Brain microvascular endothelial cell (primary cell): ENCODE measurements around the gene ADH5.
"Not testable (repeated sequence)": the region's sequence is repeated elsewhere in the genome, so short reads cannot be mapped to it uniquely, and the experiment has no call there.

Experiments used
- DNase-seq: peaks from one replicate; pipeline ENCODE4 v3.0.0-alpha.2; 2020
- H3K27ac ChIP-seq: fragments of 250-450 bp; sonication (Bioruptor Pico); 2 replicates; pipeline ENCODE4 v1.5.1; 2020; ENCODE audit warnings: mild to moderate bottlenecking, moderate library complexity
- H3K27me3 ChIP-seq: fragments of 250-450 bp; sonication (Bioruptor Pico); replicated peaks from 2 replicates; pipeline ENCODE4 v1.5.1; 2020; ENCODE audit warnings: mild to moderate bottlenecking
- H3K36me3 ChIP-seq: fragments of 250-450 bp; sonication (Bioruptor Pico); replicated peaks from 2 replicates; pipeline ENCODE4 v1.5.1; 2020; ENCODE audit warnings: mild to moderate bottlenecking
- H3K4me3 ChIP-seq: 2 replicates; pipeline ENCODE4 v1.5.1; 2011; ENCODE audit warnings: low read depth, mild to moderate bottlenecking, control low read depth, low read length, moderate library complexity
- in situ Hi-C: cut with HindIII; loops from 2 replicates; pipeline ENCODE4 v1.10.0; 2017; ENCODE audit warnings: low sequenced_read_pairs, low pct_ligation_motif_present
- TF ChIP-seq, protein P1 (sequence below): IDR thresholded peaks from 2 replicates; pipeline ENCODE4 v1.5.1; 2011; ENCODE audit warnings: low read depth, mild to moderate bottlenecking, moderate library complexity, low read length, control low read depth, inconsistent platforms; ENCODE audit errors: missing control alignments

ADH5 gene

DNA sequence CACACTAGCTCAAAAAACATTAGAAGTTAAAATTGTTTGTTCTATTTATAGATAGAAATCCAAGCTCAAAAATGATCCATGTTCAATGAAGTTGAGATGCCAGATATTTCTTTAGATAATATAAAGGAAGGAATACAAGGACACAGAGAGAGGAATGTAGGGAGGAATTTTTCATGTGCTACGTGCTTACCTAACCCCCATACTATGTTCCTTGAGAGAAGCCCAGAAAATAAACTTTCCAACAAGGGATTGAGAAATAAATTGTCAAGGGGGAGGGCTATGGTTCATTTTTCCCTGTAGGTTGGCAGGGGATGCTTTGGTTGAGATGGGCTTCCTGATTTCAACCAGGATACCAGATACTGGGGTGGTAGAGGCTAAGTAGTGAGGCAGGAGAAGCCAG is 15.6 kb upstream of the ADH5 start:
- Histone ChIP-seq H3K27me3 (no peaks in the 10 kb centered on the region), H3K27ac (no peak overlapping the region), H3K36me3 (no peaks in the 10 kb centered on the region), H3K4me3 (no peak overlapping the region)
- TF ChIP-seq, protein P1, sequence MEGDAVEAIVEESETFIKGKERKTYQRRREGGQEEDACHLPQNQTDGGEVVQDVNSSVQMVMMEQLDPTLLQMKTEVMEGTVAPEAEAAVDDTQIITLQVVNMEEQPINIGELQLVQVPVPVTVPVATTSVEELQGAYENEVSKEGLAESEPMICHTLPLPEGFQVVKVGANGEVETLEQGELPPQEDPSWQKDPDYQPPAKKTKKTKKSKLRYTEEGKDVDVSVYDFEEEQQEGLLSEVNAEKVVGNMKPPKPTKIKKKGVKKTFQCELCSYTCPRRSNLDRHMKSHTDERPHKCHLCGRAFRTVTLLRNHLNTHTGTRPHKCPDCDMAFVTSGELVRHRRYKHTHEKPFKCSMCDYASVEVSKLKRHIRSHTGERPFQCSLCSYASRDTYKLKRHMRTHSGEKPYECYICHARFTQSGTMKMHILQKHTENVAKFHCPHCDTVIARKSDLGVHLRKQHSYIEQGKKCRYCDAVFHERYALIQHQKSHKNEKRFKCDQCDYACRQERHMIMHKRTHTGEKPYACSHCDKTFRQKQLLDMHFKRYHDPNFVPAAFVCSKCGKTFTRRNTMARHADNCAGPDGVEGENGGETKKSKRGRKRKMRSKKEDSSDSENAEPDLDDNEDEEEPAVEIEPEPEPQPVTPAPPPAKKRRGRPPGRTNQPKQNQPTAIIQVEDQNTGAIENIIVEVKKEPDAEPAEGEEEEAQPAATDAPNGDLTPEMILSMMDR, result no peak
- in situ Hi-C loops, result no loop called here
- DNase-seq, result no peak

DNA sequence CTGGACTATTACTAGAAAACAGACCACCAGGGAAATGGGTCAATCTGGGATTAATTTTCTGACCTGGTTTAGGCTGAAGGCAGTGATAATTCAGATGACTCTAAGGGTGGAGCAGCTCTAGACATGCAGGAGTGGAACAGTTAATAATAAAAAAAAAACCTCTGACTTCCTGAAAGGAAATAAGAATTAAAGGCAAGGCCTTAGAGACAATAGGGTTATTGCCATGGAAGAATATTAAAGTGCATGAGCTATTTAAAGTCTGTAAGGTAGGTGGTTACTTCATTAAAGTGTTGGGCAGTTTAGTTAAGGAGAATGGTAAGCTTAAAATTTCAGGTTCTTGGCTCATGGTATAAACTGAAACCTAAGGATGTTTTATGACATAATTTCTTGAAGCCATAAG is 14.6 kb upstream of the ADH5 start:
- Histone ChIP-seq H3K36me3 (no peaks in the 10 kb centered on the region), H3K27me3 (no peaks in the 10 kb centered on the region), H3K27ac (no peak overlapping the region), H3K4me3 (no peak overlapping the region)
- DNase-seq, result no peak
- in situ Hi-C loops, result no loop called here
- TF ChIP-seq, protein P1, result no peak

DNA sequence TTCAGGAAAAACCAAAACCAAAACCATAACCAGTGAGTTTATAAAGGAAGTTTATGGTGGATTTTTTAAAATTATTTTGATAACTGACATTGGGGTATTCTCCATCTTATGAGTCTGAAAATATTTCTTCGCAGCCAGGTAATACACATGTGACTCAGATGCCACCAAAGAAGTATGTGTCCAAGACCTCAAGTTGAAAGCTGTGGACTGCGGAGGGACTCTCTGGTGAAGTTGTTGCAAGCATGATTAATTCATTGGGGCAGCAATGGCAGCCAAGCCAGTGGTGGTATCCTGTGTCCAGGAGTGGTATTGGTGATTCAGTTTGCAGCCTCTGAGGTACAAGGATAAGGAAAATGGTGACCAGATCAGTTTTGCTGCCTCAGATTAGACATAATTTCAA is 14.0 kb upstream of the ADH5 start:
- TF ChIP-seq, protein P1, result no peak
- Histone ChIP-seq H3K27ac (no peak overlapping the region), H3K27me3 (no peaks in the 10 kb centered on the region), H3K4me3 (no peak overlapping the region), H3K36me3 (no peaks in the 10 kb centered on the region)
- in situ Hi-C loops, result no loop called here
- DNase-seq, result no peak

DNA sequence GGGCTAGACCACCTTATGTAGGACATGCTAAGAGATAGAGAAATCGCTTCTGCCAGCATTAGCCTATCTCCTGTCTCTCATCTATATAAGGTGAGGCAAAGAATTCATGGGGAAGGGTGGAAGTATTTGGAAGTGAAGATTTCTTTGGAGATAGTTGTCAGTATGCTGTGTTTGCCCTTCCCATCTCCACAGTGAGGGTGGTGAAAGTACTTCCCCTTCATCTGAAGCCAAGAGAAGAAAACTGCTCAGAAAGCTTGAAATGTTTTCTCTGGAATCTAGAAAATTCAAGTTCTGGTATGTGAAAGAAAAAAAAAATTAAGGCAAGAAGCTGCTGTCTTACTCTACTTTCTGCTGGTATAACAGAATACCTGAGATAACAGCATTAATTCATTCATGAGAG is 12.3 kb upstream of the ADH5 start:
- no peak overlapping the region for H3K4me3 ChIP-seq
- in situ Hi-C loops, result no loop called here
- TF ChIP-seq, protein P1, result no peak
- H3K36me3 ChIP-seq, result no peaks in the 10 kb centered on the region
- no peak overlapping the region for H3K27ac ChIP-seq
- DNase-seq, result no peak
- H3K27me3 ChIP-seq, result no peaks in the 10 kb centered on the region

DNA sequence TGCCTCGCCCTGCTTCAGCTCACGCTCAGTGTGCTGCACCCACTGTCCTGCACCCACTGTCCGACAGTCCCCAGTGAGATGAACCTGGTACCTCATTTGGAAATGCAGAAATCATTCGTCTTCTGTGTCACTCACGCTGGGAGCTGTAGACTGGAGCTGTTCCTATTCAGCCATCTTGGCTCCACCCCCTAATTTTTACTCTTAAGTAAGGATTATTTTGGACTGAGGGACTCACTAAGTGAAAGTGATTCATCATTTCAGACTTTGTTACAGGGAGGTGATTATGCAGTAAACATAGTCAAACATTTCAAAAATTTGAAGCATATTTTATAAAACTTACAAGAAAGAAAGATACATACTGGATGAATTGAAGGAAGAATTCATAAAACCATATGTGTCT is 11.2 kb upstream of the ADH5 start:
- DNase-seq, H3K4me3 ChIP-seq, H3K36me3 ChIP-seq, in situ Hi-C loops, H3K27ac ChIP-seq, H3K27me3 ChIP-seq: not testable (repeated sequence)

DNA sequence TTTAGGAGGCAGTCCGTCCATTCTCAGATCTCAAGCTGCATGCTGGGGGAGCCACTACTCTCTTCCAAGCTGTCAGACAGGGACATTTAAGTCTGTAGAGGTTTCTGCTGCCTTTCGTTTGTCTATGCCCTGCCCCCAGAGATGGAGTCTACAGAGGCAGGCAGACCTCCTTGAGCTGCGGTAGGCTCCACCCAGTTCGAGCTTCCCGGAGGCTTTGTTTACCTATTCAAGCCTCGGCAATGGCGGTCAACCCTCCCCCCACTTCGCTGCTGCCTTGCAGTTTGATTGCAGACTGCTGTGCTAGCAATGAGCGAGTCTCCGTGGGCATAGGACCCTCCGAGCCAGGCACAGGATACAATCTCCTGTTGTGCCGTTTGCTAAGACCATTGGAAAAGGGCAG is 10.7 kb upstream of the ADH5 start:
- in situ Hi-C loops, result no loop called here
- no peak overlapping the region for H3K4me3 ChIP-seq
- TF ChIP-seq, protein P1, result no peak
- no peaks in the 10 kb centered on the region for H3K27me3 ChIP-seq
- no peaks in the 10 kb centered on the region for H3K36me3 ChIP-seq
- no peak overlapping the region for H3K27ac ChIP-seq
- DNase-seq, result no peak

DNA sequence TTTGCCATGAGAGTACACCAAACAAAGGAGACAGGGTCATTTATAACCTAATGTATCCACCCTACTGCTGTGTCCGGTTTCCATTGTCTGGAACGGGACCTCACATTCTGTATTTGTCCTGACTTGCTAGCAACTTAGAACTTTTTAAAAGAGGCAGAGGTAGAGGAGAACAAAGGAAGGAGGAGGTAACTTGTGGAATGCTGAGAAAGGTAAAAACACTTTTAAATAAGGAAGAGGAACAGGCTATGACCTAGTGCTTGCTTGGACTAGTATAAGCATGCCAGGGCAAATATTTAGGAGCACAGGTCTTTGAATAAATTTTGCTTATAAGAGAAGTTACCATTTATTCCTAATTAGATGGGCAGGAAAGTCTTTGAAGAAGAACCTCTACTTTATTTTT is 3.3 kb upstream of the ADH5 start:
- H3K27ac ChIP-seq, H3K27me3 ChIP-seq, in situ Hi-C loops, H3K4me3 ChIP-seq, H3K36me3 ChIP-seq, DNase-seq: not testable (repeated sequence)
